Peyer's patch (tissue), 4 donors: Measurements from ENCODE around the gene SLC8A2. TPM values are rescaled to one million over a fixed set of nuclear protein-coding genes. Genes with fewer than 3 reads are reported as not detected.
"Not testable (repeated sequence)": the region's sequence is repeated elsewhere in the genome, so short reads cannot be mapped to it uniquely, and the experiment has no call there.

ENCODE experiments used
- DNase-seq, 3 donors: peaks; one replicate each; pipeline ENCODE4 v3.0.0-alpha.2; 2017 to 2019
- H3K27ac ChIP-seq, 4 donors: fragments of 200-600 bp; sonication (generic); one replicate each; pipeline ENCODE4 v1.5.1; 2016 to 2019
- H3K27me3 ChIP-seq, 2 donors: fragments of 200-600 bp; sonication (generic); one replicate each; pipeline ENCODE4 v1.5.1; 2019
- H3K36me3 ChIP-seq, 3 donors: fragments of 200-600 bp; sonication (generic); one replicate each; pipeline ENCODE4 v1.5.1; 2016 to 2019
- H3K4me1 ChIP-seq, 4 donors: fragments of 200-600 bp; sonication (generic); one replicate each; pipeline ENCODE4 v1.5.1; 2016 to 2019
- H3K4me3 ChIP-seq, 4 donors: fragments of 200-600 bp; sonication (generic); 1 replicate in 3 of 4; 2 replicates in 1 of 4; pipeline ENCODE4 v1.5.1; 2016 to 2019; ENCODE audit warnings: mild to moderate bottlenecking in 1 of 4
- H3K9me3 ChIP-seq, 4 donors: fragments of 200-600 bp; sonication (generic); one replicate each; pipeline ENCODE4 v1.5.1; 2016 to 2019; ENCODE audit warnings: mild to moderate bottlenecking in 1 of 4
- POLR2A ChIP-seq, 2 donors: fragments of 450-650 bp; IDR thresholded peaks; one replicate each; pipeline ENCODE4 v1.5.1; 2017; ENCODE audit warnings: antibody characterized with exemption in 2 of 2, mild to moderate bottlenecking in 2 of 2, moderate library complexity in 2 of 2
- total RNA-seq, 4 donors: library from RNA; depleted of rRNA; stranded (reverse); fragments of >200 nt; gene quantifications; one replicate each; pipeline ENCODE4 v1.1.0, GENCODE V29; 2016
- TF ChIP-seq, protein P1 (sequence below), 6 experiments: fragments of 450-650 bp in 4 of 6; fragments of 200-600 bp in 2 of 6; sonication (generic) in 1 of 6; IDR thresholded peaks; one replicate each; pipeline ENCODE4 v1.5.1; 2017 to 2019; ENCODE audit warnings: antibody characterized with exemption in 6 of 6, mild to moderate bottlenecking in 3 of 6, moderate library complexity in 1 of 6

Gene SLC8A2
- total RNA-seq, 4 donors from 2014 or later = 0.53 to 0.85 TPM; not detected in 2

GRCh38 chr19:47489072-47489914, 17.6 kb upstream of the SLC8A2 start:
- Histone ChIP-seq H3K4me1 (peaks cover 0 to 12% (median 7%) of the 10 kb centered on the region in 4 donors), H3K4me3 (no peak overlapping the region), H3K36me3 (peaks cover 0 to 65% (median 0%) of the 10 kb centered on the region in 3 donors), H3K27me3 (no peaks in the 10 kb centered on the region), H3K27ac (no peak overlapping the region), H3K9me3 (no peaks in the 10 kb centered on the region)
- no peak for TF ChIP-seq POLR2A (IDR thresholded peaks at IDR 0.05)
- TF ChIP-seq, protein P1, sequence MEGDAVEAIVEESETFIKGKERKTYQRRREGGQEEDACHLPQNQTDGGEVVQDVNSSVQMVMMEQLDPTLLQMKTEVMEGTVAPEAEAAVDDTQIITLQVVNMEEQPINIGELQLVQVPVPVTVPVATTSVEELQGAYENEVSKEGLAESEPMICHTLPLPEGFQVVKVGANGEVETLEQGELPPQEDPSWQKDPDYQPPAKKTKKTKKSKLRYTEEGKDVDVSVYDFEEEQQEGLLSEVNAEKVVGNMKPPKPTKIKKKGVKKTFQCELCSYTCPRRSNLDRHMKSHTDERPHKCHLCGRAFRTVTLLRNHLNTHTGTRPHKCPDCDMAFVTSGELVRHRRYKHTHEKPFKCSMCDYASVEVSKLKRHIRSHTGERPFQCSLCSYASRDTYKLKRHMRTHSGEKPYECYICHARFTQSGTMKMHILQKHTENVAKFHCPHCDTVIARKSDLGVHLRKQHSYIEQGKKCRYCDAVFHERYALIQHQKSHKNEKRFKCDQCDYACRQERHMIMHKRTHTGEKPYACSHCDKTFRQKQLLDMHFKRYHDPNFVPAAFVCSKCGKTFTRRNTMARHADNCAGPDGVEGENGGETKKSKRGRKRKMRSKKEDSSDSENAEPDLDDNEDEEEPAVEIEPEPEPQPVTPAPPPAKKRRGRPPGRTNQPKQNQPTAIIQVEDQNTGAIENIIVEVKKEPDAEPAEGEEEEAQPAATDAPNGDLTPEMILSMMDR (IDR thresholded peaks at IDR 0.05) = no peak
- DNase-seq = no peak

DNA sequence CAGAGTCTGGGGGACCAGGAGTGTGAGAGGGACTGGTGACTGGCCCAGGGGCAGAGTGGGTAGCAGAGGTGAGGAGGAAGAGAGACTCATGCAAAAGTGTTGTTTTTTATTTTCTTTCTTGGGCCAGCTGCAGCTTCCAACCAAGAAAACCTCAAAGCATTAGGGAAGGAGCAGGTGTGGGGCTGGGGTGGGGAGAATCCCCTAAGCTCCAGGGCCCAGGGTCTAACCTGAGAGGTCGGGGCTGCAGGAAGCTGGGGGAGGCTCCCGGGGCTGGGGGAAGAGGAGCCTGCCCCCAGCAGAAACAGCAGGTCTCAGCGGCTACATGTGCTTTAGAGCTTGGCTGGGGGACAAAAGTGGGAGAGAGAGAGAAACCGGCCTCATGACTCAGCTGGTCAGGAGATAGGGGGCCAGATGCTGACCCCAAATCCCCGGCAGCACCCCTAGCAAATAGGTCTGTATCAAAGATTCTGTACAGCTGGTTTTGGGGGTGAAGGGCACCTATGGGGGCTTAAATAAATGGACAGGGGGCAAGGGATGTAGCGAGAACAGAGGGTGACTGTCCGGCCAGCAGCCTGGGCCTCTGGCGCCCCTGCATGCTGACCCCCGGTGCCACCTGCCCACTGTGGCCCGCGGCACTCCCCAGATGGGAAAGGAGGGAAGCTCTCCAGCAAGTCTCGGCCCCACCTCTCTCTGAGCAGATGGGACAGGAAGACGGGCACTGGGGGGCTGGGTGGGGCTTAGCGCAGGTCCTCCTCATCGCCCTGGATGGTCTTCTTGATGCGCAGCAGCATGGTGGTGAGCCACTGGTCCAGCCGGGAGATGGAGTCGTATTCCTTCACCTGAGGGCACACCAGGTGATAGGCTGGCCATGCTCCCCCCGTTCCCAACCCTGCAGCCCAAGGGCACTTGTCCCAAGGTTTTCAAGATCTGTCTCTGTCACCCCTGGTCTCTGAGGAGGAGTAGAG, 16.1 kb upstream of the SLC8A2 start:
- Histone ChIP-seq H3K36me3 (peaks cover 0 to 50% (median 0%) of the 10 kb centered on the region in 3 donors), H3K9me3 (no peaks in the 10 kb centered on the region), H3K4me3 (no peak overlapping the region), H3K27me3 (no peaks in the 10 kb centered on the region), H3K4me1 (peaks cover 0 to 15% (median 11%) of the 10 kb centered on the region in 4 donors), H3K27ac (peak overlapping the region in 1 of 4 donors; percentile 47)
- TF ChIP-seq, protein P1 (IDR thresholded peaks at IDR 0.05) = no peak
- no peak for TF ChIP-seq POLR2A (IDR thresholded peaks at IDR 0.05)
- DNase-seq = no peak

DNA sequence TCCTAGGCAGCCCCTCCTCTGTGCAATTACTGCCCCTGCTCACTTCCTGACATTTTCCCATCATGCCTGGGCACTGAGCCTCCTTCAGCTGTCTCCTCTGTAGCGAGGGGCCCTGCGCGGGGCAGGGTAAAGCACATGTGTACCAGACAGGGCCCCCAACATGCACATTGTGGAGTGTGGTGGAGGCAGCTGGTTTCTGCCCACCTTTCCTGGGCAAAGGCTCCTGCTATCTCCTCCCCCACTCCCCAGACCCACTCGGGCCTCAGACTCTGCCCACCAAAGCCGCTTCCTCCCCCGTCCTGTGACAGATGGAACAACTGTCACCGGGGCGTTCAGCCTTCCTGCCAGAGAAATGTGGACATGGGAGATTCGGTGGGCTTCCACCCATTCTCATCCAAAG, 15.2 kb upstream of the SLC8A2 start:
- peak in 1 of 3 donors; percentile 30 for DNase-seq
- peaks cover 0 to 41% (median 0%) of the 10 kb centered on the region in 3 donors for H3K36me3 ChIP-seq
- no peak overlapping the region for H3K4me3 ChIP-seq
- TF ChIP-seq POLR2A (IDR thresholded peaks at IDR 0.05) = no peak
- TF ChIP-seq, protein P1 (IDR thresholded peaks at IDR 0.05) = no peak
- H3K27ac ChIP-seq = peak overlapping the region in 1 of 4 donors; percentile 47
- peaks cover 0 to 15% (median 11%) of the 10 kb centered on the region in 4 donors for H3K4me1 ChIP-seq
- H3K9me3 ChIP-seq = no peaks in the 10 kb centered on the region
- H3K27me3 ChIP-seq = no peaks in the 10 kb centered on the region

DNA sequence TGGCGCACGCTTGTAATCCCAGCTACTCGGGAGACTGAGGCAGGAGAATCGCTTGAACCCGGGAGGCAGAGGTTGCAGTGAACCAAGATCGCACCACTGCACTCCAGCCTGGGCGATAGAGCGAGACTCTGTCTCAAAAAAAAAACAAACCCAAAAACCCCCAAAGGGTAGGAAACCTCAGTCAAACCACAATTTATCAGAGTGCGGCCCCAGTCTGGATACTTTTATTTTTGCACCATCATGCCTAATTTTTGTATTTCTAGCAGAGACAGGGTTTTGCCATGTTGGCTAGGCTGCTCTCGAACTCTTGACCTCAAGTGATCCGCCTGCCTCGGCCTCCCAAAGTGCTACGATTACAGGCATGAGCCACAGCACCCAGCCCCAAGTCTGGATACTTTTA, 14.5 kb upstream of the SLC8A2 start:
- not testable (repeated sequence) for DNase-seq, H3K9me3 ChIP-seq, H3K27me3 ChIP-seq, H3K4me3 ChIP-seq
- Histone ChIP-seq H3K36me3 (peaks cover 0 to 34% (median 0%) of the 10 kb centered on the region in 3 donors), H3K27ac (peak overlapping the region in 1 of 4 donors; percentile 47), H3K4me1 (peaks cover 0 to 15% (median 11%) of the 10 kb centered on the region in 4 donors)

- H3K4me3 ChIP-seq = peak overlapping the region in 1 of 4 donors; percentile 89
- peak overlapping the region in 1 of 4 donors; percentile 89 for H3K27ac ChIP-seq
- no peaks in the 10 kb centered on the region for H3K27me3 ChIP-seq
These were observed 13.5 kb upstream of the SLC8A2 start for GRCh38 chr19:47485210-47485609.

More at GRCh38 chr19:47485210-47485609, 13.5 kb upstream of the SLC8A2 start:
- H3K4me1 ChIP-seq = peaks cover 0 to 15% (median 11%) of the 10 kb centered on the region in 4 donors
- peak in 1 of 3 donors; percentile 47 for DNase-seq
- TF ChIP-seq, protein P1 (IDR thresholded peaks at IDR 0.05) = no peak
- no peak for TF ChIP-seq POLR2A (IDR thresholded peaks at IDR 0.05)
- H3K9me3 ChIP-seq = no peaks in the 10 kb centered on the region
- H3K36me3 ChIP-seq = peaks cover 0 to 34% (median 0%) of the 10 kb centered on the region in 3 donors
